ENCODE results near the gene STARD7.

- TF ChIP-seq CTCF (IDR thresholded peaks at IDR 0.05) (no peak), POLR2A (IDR thresholded peaks at IDR 0.05) (no peak)
Observed at GRCh38 chr2:96205888-96206287, 2.7 kb downstream of the STARD7 start.

All from Peyer's patch (tissue), 4 donors.